ENCODE results near the gene ANKRD44. TPM values are rescaled to one million over a fixed set of nuclear protein-coding genes. Genes with fewer than 3 reads are reported as not detected.

ANKRD44 gene
- total RNA-seq, 4 donors from 2014 or later = 1.8 to 6.3 (median 3.0) TPM

GRCh38 chr2:197339016-197339415 is 28.4 kb upstream of the ANKRD44 start:
- H3K36me3 ChIP-seq = no peaks in the 10 kb centered on the region
- H3K4me1 ChIP-seq = peaks cover 0 to 18% of the 10 kb centered on the region in 2 donors
- H3K4me3 ChIP-seq = no peak overlapping the region
- no peaks in the 10 kb centered on the region for H3K27me3 ChIP-seq
- DNase-seq = no peak
- no peak overlapping the region for H3K27ac ChIP-seq
- no peaks in the 10 kb centered on the region for H3K9me3 ChIP-seq
- intact Hi-C loops (cut with DNase I; ENCODE audit: low total_unique reads) = no loop called here
- no peak for ATAC-seq
- in situ Hi-C loops (cut with MboI; ENCODE audit: low sequenced_read_pairs in 4 of 4) = no loop called here
- no peak for TF ChIP-seq POLR2A (IDR thresholded peaks at IDR 0.05)
- TF ChIP-seq CTCF (IDR thresholded peaks at IDR 0.05 in 4 of 5, conservative IDR thresholded peaks at IDR 0.05 in 1 of 5) = no peak

- Histone ChIP-seq H3K27ac (no peak overlapping the region), H3K4me3 (no peak overlapping the region), H3K4me1 (no peaks in the 10 kb centered on the region), H3K27me3 (no peaks in the 10 kb centered on the region), H3K9me3 (no peaks in the 10 kb centered on the region), H3K36me3 (no peaks in the 10 kb centered on the region)
- no peak for DNase-seq
- intact Hi-C loops (cut with DNase I; ENCODE audit: low total_unique reads) (no loop called here), in situ Hi-C loops (cut with MboI; ENCODE audit: low sequenced_read_pairs in 4 of 4) (no loop called here)
- no peak for TF ChIP-seq CTCF (IDR thresholded peaks at IDR 0.05 in 4 of 5, conservative IDR thresholded peaks at IDR 0.05 in 1 of 5)
- no peak for TF ChIP-seq POLR2A (IDR thresholded peaks at IDR 0.05)
- ATAC-seq = no peak
Measured at GRCh38 chr2:197332641-197333040, 22.1 kb upstream of the ANKRD44 start.

GRCh38 chr2:197328461-197328860 is 17.9 kb upstream of the ANKRD44 start:
- intact Hi-C loops (cut with DNase I; ENCODE audit: low total_unique reads) = loop anchor here (5.0 kb wide), 1 partner anchor 49 kb away; no protein-coding TSS in a partner anchor
- ATAC-seq = no peak
- DNase-seq = no peak
- TF ChIP-seq POLR2A (IDR thresholded peaks at IDR 0.05) (no peak), CTCF (IDR thresholded peaks at IDR 0.05 in 4 of 5, conservative IDR thresholded peaks at IDR 0.05 in 1 of 5) (no peak)
- in situ Hi-C loops (cut with MboI; ENCODE audit: low sequenced_read_pairs in 4 of 4) = no loop called here
- H3K9me3 ChIP-seq = no peaks in the 10 kb centered on the region
- no peak overlapping the region for H3K4me3 ChIP-seq
- no peak overlapping the region for H3K27ac ChIP-seq
- no peaks in the 10 kb centered on the region for H3K27me3 ChIP-seq
- no peaks in the 10 kb centered on the region for H3K4me1 ChIP-seq
- H3K36me3 ChIP-seq = no peaks in the 10 kb centered on the region

- Histone ChIP-seq H3K9me3 (no peaks in the 10 kb centered on the region), H3K36me3 (no peaks in the 10 kb centered on the region), H3K27me3 (no peaks in the 10 kb centered on the region), H3K4me1 (no peaks in the 10 kb centered on the region), H3K4me3 (no peak overlapping the region), H3K27ac (no peak overlapping the region)
- in situ Hi-C loops (cut with MboI; ENCODE audit: low sequenced_read_pairs in 4 of 4) (no loop called here), intact Hi-C loops (cut with DNase I; ENCODE audit: low total_unique reads) (loop anchor here (5.0 kb wide), 1 partner anchor 50 kb away; no protein-coding TSS in a partner anchor)
- ATAC-seq = no peak
- TF ChIP-seq POLR2A (IDR thresholded peaks at IDR 0.05) (no peak), CTCF (IDR thresholded peaks at IDR 0.05 in 4 of 5, conservative IDR thresholded peaks at IDR 0.05 in 1 of 5) (no peak)
- no peak for DNase-seq
Measured at GRCh38 chr2:197327472-197328098, 17.0 kb upstream of the ANKRD44 start.

GRCh38 chr2:197327073-197327471 is 16.5 kb upstream of the ANKRD44 start:
- no peak for TF ChIP-seq POLR2A (IDR thresholded peaks at IDR 0.05)
- Histone ChIP-seq H3K9me3 (no peaks in the 10 kb centered on the region), H3K27ac (no peak overlapping the region), H3K4me3 (no peak overlapping the region), H3K27me3 (no peaks in the 10 kb centered on the region), H3K4me1 (no peaks in the 10 kb centered on the region), H3K36me3 (no peaks in the 10 kb centered on the region)
- intact Hi-C loops (cut with DNase I; ENCODE audit: low total_unique reads) = loop anchor here (5.0 kb wide), 1 partner anchor 50 kb away; no protein-coding TSS in a partner anchor
- ATAC-seq = no peak
- in situ Hi-C loops (cut with MboI; ENCODE audit: low sequenced_read_pairs in 4 of 4) = no loop called here
- DNase-seq = no peak

All from gastrocnemius medialis (tissue), 4 donors.